CD1c-positive myeloid dendritic cell (primary cell): ENCODE measurements around the gene SHF.
A peak's percentile ranks its signal among the peaks of the same experiment; 100 is the strongest.

Experiments used
- DNase-seq: peaks from one replicate; pipeline ENCODE4 v3.0.0-alpha.2; 2016; ENCODE audit errors: extremely low spot score

Gene SHF

DNA sequence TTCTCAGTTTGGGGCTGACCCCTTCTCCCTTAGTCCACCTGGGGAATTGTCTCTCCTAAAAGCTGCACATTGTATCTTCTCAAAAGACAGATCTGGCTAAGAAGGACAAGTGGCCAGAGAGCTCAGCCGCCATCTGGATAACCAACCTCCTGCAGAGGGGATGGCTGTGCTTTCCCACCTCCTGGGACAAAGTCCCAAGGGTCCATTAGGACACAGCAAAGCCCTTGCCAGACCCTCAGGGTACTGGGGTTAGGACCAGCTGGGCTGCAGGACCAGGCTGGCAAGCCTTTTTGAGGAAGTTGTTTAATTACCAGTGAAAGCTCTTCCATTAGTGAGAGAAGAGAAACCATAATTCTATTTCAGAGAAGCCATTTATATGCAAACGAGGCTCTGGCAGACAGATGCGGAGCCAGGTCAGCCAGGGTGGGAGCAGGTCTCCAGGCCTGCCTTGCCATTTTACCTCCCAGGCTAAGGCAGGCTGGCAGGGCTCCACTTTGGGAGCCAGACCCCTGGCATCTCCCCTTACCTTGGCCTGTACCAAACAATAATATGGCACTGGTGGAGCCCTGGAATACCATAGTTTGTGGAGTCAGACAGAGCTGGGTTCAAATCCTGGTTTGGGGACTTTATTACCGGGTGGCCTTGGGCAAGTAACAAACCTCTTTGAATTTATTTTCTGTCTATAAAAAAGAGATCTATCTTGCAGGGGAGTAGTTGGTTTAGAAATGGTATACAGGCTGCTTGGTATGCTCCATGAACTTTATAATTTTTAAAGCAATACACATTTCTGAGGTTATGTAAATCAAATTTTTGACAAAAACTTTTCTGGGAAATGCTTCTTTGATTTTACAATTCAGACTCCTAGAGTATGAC lies 17.9 kb downstream of the SHF start:
- DNase-seq: no peak

DNA sequence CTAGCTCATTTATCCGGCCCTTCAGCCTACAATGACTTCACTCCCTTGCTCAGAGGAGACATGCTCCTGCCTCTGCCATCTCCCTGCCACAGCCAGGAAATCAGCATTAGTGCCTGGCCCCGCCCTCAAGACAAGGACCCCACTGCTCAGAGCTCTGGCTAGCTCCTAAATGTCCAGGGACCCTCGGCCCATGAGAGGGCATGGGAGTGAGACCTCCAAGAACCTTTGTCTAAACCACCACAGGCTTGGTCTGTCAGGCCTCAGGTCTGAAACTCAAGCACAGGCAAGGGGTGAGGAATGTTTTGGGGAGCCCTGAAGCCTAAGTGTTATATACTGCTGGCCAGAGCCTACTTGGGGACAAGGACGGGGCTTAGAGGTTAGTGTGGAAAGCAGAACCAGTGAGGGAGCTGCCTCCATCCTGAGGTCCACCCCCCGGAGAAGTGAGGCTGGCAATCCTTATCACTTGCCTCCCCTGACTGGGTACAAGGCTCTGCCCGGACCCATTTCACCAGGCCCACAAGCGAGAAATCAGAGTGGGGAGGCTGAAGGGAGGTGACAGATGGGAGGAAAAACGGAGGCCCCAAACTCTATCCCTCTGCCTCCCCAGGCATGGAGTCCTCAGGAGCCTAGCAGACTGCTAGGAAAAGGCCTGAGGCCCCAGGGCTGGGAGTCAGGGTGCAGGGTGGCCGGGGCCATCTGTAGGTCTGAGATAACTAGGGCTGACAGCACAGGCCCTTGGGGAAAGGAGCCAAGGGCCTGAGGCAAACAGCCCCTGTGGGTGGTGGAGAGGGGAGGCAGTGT lies 18.8 kb downstream of the SHF start:
- no peak for DNase-seq

DNA sequence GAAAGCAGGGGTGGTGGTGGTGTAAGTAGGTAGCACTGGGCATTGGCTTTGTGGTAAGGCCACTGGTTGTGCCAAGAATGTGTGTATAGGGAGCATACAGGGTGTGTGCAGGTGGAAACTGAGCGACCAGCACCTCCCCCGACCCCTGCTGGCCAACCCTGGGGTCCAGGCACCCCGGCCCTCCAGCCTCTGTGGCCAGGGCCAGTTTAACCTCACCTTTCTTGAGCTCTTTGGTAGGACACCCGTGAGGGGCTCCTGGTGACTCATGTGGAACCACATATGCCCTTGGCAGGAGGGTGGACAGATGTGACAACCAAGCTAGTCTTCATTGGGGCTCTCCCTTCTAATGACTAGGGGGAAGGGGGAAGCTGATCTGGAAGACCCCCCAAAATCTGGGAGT lies 19.5 kb downstream of the SHF start:
- no peak for DNase-seq

DNA sequence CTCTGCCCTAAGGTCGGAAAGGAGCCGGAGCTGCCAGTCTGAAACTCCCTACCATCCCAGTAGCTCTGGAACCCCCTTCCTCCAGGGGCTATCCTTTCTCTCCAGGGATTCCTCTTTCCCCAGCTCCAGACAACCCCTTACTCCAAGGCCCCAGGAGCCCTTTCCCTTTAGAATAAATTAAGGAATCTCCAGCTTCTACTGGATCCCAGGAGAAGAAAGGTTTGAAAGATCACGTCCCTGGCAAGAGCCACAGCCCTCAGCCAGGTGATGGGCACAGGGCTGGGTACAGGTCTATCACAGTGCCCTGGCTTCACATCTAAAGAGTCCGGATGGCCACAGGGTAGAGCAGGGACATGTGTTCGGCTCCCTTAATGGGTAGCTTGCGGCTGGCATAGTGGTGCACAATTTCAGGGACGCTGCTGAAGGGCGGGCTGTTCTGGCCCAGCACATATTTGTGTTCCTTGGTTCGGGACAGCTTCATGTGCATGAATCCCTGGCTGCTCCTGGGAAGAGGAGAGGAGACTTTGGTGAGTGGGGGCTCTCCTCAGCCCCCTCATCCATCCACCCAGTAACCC lies 20.0 kb downstream of the SHF start:
- no peak for DNase-seq

DNA sequence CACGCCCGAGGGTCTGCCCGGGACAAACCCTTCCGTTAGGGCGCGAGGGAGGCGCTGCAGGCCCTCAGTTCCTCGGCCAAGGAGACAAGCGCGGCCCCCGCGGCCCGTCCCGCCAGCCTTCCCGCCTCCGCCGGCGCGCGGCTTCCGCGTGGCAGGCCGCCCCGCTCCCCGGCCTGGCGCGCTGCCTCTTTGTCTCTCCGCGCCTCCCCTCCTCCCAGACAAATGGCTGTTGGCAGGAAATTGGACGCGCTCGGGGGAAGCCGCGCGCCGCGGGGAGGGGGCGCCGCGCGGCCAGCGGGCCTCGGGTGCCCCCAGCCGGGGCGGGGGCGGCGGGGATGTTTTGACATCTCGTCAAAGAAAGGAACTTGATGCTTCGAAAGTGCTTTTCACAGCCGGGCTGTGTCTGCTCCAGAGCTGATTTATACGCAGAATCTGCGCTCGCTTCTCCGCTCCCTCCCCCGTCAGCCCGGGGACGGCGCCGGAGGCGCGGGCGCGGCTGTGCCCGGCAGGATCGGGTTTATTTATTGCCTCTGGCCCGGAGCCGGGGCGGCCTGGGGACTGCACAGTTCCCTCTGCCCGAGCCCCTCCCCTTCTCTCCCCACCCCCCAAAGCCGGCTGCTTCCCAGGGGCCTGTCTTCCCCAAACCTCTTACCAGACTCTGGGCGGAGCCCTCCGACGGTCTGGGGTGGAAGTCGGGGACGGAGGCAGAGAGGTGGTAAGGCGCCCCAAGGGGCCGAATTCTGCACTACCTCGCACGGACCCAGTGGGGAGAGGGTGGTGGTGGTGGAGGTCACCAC lies 20.7 kb downstream of the SHF start:
- peak; percentile 90 for DNase-seq

DNA sequence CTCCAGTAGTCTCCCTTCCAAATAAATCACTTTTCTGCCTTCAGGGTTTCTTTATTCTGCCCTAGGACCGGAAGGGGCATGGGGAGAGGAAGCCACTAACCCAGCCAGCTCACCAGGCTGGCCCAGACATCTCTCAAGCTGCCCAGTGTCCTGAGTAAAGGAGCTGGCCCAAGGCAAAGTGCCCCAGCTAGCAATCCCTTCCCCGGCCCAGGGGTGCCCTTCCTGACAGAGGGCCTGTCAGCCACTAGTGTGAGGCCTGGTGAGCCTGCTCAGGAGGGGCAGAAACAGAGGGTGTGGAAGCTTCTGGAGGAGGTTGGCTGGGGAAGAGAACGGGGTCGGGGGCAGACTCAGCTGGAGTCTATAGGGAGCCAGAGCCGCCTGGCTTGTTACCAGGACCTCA lies 22.2 kb downstream of the SHF start:
- no peak for DNase-seq

DNA sequence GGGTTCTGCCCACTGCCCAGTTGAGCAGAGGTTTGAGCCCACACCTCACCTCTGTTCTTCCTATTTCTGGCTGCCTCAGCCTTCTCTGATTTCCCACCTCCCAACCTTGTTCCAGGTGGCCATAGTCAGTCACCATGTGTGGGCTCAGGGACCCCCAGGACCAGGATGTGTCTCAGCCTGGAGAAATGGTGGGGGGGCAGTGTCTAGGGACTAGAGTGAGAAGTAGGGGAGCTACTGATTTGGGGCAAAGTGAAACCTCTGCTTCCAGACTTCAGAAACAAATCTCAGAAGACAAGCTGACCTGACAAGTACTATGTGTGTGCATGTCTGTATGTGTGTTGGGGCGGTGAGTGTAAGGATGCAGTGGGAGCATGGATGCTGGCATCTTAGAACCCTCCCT lies 22.9 kb downstream of the SHF start:
- no peak for DNase-seq

DNA sequence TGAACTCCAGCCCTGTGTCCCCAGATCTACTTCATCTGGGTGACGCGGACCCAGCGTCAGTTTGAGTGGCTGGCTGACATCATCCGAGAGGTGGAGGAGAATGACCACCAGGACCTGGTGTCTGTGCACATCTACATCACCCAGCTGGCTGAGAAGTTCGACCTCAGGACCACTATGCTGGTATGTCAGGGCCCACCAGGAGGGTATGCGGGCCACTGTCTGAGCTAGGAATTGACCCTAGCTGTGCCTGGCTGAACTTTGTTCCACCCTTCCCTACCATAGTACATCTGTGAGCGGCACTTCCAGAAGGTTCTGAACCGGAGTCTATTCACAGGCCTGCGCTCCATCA lies 24.3 kb downstream of the SHF start:
- no peak for DNase-seq

DNA sequence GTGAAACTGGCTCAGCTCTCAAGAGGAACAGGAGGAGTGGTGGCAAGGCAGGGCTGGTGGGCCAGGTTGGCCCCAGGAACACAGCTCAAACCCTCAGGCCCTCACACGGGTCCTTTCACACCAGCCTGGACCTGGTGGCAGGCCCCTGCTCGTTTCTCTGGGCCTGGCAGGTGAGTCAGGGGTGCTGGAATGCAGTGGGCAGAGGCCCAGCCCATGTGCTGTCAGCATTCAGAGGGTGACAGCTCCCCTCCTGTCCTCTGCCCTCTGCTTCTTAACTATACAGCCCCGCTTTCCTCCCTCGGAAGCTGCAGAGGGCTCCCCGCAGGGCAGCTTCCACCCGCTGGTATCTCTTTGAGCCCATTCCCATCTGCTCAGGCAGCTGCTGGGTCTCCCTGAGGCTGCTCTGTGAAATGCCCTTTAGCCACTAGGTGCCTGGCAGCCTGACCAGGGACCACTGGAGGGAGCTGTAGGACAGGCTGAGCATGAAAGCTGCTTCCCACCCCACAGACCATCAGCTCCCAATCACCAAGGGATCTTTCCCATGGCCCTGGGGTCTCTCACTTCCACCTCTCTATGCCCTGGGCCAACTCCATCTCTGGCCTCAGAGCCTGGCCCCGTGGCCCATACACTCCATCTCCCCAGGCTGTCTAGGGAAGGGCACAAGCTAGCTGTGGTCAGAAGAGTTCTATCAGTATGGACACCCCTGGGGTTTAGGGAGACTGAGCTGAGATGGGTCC lies 24.8 kb downstream of the SHF start:
- DNase-seq: peak; percentile 81

DNA sequence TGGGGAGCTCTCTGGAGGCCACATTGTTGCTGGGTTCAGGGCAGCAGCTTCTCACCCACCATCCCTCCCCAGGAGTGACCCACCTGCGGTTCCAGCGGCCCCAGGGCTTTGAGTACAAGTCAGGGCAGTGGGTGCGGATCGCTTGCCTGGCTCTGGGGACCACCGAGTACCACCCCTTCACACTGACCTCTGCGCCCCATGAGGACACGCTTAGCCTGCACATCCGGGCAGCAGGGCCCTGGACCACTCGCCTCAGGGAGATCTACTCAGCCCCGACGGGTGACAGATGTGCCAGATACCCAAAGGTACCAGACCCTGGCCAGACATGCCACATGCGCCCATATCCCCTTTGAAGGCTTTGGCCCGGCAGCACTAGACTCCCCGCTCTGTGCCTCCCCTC lies 26.1 kb downstream of the SHF start:
- no peak for DNase-seq

DNA sequence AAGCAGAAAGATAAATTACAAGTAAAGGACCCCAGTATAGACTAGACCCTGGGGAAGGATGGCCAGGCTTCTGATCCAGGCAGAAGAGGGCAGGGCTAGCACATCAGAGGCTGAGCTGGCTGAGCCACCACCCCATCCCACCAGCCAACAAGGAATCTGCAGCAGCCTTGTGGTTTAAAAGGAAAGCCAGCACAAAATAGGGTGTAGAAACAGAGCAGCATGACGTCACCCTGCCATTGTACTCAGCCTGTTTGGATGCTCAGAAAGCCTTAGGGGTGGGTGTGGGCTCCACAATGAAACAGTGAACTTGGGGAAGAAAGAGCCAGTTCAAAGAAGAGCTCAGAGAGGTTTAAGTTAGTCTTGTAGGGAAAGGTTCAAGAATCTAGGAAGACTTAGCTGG lies 29.8 kb downstream of the SHF start:
- DNase-seq: peak; percentile 75

DNA sequence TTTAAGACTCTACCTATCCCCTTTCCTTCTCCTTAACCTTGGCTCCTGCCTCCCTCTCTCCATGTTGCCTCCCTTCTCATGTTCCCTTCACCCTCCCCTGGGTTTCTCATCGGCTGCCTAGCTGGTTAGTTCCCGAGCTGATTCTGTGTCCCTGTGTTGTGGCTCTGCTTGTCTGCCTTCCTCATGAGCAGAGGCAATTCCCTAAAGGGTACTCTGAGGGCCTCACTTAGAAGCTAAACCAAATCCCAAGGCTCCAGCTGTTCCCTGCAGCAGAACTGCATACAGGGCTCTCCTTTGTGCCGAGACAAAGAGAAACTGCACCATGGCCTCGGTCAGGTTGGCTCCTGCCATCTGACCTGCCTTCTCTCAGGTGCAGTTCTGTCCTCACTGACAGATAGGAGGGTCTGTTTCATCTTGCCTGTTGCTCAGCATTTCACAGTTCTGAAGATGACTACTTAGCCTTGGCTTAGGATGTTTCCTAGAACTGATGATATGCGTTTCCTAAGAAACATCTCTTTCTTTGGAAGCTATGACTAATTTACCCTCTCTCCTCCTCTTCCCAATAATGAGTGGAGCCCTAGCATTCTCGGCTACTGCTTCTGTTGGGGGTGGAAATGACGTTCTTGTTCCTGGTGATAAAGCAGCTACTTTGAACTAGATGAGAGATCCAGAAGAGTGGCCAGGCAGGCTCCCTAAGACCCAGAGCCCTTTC lies 30.9 kb downstream of the SHF start:
- peak; percentile 79 for DNase-seq

DNA sequence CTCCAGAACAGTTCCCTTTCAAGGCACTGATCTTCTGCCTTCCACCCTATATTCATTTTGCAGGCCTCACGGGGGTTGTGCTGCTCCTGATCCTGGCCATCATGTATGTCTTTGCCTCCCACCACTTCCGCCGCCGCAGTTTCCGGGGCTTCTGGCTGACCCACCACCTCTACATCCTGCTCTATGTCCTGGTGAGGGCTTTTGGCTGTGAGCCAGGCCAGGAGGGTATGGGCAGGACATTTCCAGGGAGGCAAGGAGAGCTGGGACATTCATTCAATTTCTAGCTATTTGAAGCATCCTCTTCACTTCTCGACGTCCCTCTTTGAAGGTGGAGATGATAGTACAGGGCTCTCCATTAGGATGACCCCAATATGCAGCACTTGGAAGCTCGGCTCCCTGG lies 32.0 kb downstream of the SHF start:
- DNase-seq: no peak

DNA sequence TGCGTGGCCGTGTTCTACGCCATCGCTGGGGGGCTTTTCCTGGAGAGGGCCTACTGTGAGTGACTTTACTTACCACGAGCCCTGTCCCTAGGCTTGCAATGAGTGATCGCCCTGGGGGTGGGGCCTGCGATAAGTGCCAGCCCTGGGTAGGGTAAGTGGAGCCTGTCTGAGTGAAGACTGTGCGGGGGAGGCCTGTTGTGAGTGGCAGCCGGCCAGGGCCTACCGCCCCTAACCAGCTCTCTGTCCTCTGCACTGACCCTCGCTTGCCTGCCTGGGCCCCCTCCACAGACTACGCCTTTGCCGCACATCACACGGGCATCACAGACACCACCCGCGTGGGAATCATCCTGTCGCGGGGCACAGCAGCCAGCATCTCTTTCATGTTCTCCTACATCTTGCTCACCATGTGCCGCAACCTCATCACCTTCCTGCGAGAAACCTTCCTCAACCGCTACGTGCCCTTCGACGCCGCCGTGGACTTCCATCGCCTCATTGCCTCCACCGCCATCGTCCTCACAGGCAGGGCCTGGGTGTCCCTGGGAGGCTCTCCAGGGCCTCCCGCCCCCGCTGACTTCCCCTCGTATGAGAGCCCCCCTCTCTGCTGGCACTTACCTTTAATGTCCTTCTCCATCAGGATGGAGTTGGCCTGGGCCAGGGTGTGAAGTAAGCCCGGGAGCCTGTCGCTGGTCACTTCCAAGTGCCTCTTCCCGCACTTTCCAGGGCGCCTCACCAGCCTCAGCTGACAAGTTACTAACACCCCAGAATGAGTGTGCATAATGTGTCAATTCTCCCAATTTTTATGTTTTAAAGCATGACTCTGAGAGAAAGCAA lies 35.6 kb downstream of the SHF start:
- no peak for DNase-seq

DNA sequence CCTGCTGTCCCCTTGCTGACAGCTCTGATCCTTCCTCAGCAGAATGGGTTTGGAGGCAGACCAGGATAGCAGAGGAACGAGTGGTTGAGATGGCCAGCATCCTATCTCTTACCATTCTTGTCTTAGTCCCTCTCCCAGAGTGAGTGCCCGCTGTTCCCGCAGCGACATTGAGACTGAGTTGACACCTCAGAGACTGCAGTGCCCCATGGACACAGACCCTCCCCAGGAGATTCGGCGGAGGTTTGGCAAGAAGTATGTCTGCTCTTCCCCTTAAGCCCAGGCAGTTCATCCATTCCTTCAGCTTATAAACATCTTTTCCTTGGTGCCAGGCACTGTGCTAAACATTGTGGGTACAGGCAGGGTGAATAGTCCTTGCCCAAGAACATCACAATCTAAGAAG lies 36.8 kb downstream of the SHF start:
- DNase-seq: no peak

DNA sequence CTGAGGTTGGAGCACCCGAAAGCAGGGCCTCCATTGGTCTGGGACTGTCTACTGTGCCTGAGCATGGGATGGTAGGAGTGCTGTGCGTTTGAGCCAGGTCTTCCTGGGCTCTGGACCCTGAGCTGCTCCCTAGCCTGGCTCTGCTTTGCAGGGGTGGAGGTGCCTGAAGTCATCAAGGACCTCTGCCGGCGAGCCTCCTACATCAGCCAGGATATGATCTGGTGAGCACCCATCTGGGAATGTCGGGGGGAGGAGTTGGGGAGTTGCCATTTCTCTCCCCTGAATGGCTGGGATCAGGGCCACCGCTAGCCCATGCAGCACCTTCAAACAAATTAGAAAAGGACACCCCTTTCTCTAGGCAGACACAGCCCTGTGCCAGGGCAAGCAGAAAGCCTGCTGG lies 37.3 kb downstream of the SHF start:
- no peak for DNase-seq

DNA sequence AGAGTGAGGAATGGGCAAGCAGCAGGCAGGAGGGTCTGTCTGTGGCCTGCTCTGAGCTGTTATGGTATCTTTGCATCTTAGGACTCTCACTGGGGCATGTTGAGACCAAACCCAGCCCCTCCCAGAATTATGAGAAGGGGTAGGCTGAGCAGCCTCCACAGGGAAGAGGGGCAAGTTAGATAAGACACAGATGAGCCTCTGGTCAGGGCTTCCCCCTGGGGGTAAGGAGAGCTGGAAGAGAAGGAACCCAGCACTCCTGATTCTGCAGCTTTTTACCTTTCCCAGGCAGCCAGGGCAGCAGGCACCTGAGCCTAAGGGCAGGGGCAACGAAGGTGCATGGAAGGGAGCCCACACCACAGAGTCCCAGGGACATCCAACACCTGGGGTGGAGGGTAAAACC lies 38.7 kb downstream of the SHF start:
- no peak for DNase-seq

DNA sequence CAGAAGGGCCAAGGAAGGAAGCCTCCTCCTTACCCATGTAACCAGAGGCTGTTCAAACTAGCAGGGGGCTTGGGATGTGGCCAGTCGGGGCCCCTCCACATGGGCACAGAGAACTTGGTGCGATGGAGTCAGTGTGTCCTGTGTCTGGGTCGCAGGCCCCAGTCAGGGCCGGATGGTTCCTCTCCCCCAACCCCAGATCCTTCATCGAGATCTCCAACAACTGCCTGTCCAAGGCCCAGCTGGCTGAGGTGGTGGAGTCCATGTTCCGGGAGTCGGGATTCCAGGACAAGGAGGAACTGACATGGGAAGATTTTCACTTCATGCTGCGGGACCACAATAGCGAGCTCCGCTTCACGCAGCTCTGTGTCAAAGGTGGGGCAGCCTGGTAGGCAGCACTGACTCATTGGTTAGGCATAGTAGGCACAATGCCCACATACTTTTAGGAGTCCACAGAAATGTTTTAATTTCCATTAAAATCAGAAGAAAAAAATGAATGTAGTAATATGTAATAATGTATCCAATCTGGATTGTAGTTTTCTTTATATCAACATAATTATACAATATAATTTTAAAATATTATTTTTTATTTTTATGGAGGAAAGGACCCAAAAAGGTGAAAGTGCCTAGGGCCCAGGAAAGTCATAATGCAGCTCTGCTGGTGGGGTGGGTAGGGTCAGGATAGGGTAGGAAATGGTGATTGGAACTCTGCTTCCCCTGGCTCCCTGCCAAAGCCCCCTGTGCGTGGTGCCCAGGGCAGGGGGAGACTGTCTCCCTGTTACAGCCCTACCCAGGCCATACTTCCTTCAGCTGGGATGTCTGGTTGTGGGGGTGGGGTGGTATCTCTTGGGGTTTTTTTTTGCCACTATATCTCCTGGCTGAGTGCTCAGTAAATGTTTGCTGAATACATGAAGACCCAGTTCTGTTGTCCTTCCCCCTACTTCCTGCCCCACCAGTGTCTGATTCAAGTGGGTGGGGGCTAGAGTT lies 39.4 kb downstream of the SHF start:
- DNase-seq: no peak

DNA sequence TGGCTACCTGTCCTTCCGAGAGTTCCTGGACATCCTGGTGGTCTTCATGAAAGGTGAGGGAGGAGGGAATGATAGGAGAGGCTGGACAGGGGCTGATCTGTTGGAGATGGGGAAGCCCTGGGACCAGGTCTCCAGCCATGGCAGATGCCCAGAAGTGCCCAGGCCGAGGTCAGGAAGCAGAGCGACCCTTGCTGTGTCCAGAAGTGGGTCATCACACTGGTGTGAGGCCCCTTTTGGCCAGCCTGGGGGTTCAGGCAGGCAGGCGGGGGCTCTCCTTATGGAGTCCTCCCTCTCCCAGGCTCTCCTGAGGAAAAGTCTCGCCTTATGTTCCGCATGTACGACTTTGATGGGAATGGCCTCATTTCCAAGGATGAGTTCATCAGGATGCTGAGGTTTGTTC lies 40.2 kb downstream of the SHF start:
- no peak for DNase-seq
